SIG-M5 treated with dmso at 0.1 percent for 504 hours (cell line): ENCODE results near the gene SLU7.

Source experiments
- DNase-seq: peaks from one replicate; lab custom pipeline; 2025; ENCODE audit not compliant: unreplicated experiment; lab: John Stamatoyannopoulos, UW

SLU7 gene

DNA sequence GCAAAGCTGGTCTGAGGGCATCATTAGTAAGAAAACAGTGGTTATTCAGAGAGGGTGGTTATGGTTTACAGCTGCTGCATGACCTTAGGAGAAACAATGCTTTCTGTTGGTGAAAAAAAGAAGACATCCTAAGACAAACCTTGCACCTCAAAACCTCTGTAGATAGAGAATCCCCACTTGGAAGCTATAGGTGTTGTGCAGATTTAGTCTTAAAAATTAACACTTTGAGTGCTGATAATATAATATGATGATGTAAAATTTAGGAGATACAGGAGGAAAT, 1.4 kb upstream of the SLU7 start:
- DNase-seq = peak; percentile 12

DNA sequence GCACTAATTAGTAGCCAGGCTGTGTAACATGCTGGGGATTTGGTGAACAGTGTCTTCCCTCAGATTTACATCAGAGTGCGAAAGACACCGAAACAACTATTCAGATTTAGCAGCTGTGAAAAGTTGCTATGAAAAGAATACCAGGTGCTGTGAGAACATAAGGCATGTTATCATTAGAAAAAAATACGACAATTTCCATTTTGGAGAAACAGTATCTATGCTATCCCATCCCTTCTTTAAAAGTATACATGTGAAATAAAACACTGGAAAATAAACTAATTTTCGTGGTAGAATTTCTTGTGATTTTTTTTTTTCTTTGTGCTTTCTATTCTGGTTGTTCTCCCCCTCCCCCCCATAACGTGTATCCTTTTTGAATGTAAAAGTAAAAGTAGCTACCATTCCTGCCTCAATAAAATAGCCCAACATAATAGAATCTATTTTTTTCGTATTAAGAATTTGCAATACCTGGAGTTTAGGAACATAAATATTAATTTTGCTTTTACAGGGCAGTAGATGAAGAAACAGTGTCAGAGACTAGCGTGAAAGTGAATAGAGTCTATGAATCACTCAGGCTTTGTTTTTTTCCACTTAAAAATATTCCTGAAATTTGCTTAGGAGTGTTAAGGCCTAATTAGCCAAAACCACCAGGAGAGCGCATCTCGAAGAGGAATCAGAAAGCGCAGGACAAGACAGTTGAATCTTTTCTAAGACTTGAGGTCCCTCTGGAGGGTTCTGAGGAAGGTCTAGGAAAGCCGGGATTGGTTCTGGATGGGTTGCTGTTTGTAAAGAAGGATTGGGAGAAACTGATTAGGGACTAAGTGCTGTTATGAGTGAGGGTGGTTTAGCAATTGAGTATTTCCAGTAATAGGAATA, 813 bp upstream of the SLU7 start:
- no peak for DNase-seq

DNA sequence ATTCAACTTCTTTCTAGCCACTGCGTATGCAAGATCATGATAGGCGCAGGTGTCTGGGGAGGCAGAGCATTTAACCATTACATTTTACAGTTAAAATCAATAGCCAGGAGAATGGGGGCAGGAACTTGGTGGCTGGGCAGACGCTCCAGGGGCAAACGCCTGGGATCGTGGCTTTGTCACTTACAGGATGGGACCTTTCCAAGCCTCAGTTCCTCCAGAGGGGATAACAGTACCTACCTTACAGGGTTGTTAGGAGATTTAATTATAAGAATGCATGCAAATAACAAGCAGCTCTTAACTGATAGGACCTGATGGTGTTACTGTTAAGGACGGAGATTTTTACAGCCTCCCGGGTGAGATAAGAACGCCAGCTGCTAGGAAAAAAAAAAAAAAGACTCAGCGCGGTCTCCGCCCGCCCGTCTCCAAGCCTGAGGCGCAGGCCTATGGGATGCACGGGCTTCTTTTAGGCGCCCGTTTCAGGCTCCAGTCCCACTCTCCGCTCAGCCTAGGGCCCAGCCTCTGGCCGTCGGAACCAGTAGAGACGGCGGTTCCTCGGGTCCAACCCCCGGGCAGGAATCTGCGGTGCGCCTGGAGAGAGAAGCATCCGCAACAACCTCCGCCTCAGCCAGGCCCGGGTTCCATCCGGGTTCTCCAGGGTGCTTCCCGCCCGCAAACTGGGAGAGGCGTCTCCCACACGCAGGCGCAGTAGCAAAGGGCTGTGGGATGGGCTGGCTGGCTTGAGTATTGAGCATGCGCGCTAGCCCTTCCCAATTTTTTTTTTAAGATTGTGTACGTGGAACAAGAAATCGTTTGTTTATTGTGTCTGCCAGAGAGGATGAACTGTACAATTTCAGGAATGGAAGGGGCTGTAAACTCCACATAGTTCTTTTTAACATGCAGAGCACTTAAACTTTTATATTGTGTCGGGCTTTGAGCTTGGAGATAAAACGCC, 19.2 kb downstream of the SLU7 start, which contains the start of gene FAM200C:
Gene FAM200C (minus strand): TSS at position 653 of the 952 bp plus-strand sequence. CDS start 4,564 bp downstream, outside the sequence.
- DNase-seq = peak; percentile 91

DNA sequence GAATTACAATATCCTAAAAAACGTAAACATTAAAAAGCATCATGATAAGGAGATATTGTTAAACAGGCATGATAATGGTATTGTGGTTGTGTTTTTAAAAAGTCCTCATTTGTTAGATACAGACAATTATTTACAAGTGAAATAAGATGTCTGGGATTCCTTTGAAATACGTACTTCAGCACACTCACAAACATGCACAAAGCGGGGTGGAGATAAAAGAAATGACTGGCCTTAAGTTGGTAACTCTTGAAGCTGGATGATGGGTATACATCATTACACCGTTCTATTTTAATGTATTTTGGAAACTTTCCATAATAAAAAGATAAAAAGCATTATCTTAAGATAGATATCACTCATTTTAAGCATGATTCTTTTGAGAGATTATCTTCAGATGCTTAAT, 20.1 kb downstream of the SLU7 start:
- no peak for DNase-seq

DNA sequence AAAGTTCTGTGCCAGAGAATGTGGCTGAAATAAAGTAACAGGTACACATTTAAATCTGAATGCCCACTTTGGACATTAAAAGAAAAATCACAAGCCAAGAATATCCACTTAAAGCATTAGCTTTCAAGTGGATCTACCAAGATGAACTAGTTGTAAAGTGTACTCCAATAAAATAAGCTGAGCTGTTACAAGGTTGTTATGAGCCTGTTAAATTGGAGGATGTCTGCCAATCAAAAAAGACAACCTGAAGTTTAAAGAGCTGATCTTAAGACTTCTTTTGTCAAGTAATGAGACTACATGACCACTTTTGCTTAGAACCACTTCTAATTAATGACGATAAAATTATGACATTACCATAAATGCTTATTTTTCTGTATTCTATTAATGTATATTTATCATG, 21.4 kb downstream of the SLU7 start:
- DNase-seq = no peak

DNA sequence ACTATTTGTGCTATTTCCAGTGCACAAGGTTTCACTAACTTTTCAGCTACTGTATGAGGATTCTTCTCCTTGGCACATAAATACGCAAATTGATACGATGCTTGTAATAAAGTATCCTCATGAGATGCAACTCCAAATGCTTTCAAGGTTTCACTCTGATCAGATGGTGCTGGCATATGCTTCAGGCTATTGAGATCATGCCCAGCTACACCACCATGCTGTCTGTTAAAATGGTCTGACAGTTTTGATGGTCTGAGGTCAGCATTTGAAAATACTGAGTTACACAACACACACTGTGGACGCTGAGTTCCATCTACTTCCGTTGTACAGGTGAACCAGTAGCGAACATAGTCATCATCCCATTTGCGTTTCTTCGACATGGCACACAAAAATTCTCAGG, 23.8 kb downstream of the SLU7 start:
- DNase-seq = no peak

DNA sequence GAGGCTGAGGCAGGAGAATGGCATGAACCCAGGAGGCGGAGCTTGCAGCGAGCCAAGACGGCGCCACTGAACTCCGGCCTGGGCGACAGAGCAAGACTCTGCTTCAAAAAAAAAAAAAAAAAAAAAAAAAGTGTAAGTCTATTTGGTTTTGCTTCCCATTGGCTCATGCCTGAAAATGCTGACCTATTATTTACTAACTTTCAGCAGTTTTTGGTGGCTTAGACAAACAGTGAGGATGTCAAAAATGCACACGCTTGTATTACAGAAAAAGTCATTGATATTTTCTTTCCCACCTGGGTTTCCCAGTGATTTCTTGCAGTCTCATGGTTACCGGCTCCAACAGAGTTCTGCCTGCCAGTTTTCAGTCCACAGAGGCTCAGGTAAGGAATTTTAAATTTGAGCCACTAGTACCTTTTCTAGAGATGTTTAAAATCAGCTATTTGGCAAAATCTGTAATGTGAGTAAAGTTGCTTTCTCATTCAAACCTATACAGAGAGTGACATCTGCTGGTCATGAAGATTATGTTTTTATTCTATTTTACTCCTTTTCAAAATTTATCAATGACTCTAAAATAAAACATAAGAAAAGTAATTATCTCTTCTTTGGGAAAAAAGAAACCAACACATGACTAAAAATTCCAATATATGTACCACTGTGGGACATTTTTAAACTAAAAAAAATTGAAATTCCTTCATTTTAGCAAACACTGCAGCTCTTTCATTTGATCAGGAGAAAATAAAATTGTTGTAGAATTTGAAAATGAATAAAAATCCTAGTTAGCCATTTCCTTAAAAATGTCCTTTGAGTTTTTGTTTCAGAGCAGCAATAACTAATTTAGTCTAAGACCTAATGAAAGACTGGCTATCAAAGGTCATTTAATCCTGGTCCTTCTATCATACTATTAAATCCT, 27.8 kb downstream of the SLU7 start:
- peak; percentile 22 for DNase-seq

DNA sequence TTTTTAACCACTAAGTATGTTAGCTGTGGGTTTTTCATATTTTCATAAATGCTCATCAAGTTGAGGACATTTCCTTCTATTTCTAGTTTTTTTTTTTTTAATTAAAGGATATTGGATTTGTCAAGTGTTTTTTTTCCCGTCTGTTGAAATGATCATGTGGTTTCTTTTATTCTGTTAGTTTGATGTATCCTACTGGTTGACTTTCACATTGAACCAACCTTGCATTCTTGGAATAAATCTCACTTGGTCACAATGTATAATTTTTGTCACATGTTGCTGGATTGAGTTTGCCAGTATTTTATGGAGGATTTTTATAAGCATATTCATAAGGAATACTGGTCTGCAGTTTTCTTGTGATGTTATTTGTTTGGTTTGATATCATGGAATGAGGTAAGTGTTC, 31.4 kb downstream of the SLU7 start:
- no peak for DNase-seq

DNA sequence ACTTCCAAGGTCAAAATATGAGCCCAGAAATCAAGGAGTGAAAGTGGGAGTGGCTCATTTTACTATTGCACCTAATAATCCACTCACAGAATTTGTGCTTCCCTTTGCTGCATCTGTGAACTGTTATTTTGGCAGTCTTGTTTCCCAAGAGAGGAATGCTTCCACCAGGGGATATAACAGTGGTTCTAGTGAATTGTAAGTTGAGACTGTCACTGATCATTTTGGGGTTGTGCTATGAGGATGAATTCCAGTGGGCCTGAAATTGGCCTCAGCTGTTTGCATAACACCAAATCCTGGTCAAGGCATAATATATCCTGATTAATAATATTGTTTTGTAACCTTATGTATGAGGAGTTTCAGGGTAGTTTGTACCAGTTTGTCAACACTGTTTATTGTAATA, 33.4 kb downstream of the SLU7 start:
- DNase-seq = no peak

DNA sequence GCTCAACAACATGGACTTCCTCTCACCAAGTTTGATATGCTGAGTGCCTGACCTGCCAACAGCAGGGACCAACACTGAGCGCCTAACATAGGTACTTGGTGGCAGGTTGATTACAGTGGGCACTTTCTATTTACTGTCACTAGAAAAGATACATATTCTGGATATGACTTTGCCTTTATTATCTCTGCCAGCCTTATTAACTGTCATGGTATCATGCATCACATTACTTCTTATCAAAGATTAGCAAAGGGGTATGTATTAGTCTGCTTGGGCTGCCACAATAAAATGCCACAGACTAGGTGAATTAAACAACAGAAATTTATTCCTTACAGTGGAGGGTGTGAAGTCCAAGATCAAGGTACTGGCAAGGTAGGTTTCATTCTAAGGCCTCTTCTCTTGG, 34.2 kb downstream of the SLU7 start:
- DNase-seq = no peak

DNA sequence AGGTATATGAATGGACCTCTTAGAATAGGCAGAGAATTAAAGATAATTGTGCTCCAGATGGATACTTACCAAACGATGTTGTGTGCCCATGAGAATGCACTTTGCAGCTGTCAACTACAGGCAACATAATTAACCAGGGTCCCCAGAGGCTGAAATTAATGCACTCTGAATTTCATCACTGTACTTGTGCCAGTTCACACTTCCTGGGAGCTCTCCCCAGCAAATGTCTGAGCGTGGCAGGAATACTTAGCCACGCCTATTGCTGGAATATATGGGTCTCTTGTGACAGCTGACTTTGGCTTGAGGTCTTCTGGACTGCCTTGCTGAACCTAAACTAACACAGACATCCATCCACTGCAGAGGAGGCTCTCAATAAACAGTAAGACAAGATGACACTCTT, 36.5 kb downstream of the SLU7 start:
- no peak for DNase-seq

DNA sequence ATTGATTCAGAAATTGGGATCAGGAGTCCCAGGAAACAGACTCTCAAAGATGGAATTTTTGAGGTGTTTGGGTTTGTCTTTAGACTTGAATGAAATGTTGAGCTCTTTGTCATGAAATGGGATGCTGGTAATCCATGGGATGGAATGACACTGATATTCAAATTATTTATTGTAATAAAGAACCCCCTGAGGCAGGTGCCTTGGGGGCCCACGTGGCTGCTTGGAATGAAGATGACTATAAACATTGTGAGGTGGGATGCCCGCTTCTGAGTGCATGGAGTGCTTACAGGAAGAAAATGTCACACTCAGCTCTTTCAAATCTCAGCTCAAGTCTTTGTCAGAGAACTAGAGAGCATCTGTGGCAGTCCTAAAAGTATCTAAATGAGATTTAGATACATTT, 38.8 kb downstream of the SLU7 start:
- no peak for DNase-seq

DNA sequence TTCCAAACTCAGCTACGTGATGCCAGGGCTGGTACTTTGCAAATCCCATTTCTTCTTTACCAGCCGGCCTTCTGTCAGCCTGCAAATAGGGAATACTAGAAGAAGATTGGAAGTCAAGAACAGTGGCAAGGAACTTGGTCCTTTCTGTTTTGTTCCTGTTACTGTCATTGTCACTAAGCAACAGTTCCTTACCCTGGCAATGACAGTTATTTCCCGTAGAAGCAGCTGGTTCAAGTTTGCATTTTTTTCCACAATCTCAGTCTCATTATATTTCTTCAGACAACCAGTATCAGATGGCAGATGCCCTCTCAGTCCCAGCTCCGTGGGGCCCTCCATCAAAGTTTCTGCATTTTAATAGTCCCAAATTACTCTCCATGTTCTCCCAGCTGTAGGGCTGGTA, 39.4 kb downstream of the SLU7 start:
- no peak for DNase-seq

DNA sequence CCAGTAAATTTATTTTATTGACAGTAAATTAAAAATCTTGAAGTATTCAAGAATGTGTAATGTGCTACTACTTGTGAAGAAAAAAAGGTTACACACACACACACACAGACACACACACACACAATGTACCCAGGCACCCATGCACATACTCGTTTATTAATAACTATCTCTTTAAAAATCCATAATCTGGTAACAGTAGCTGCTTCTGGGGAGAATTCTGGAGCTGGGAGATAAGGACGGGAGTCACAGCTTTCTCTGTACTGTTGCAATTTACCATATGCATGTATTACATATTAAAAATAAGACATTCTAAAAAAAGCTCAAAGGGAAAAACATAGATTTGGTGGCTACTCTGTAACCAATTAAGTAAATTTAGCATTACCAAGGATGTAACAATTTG, 40.6 kb downstream of the SLU7 start:
- no peak for DNase-seq

DNA sequence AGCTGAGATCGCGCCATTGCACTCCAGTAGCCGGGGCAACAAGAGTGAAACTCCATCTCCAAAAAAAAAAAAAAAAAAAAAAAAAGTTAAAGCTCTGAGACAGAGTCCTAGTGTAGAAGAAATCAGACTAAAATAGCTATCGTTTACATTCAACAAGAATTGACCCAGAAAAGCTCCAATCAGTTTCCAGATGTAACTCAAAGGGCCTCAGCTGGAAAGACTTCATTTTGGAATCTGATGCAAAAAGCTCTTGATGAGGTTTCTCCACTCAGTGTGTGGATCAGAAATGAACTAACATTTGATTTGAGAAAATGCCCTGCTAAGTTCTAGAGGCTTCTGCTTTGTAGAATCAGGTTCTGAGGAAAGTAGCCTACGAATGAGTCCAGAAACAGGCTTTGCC, 41.2 kb downstream of the SLU7 start:
- DNase-seq = no peak

DNA sequence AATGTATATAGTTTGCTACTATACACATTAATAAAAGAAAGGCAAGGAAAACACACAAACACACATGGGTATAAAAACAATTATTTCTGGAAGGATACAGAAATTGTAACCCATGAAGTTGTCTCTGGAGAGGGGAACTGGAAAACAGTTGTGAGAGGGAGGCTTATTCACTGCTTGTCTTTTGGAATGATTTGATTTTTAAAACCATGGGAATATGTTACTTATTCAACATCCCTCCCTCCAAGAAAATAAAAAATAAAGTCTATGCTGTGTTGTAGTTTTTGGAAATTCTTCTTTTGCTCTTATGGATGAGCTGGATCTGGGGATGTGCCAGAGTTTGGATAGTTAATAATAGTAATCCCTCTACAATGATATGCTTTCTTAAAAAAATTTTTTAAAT, 42.5 kb downstream of the SLU7 start:
- DNase-seq = no peak

DNA sequence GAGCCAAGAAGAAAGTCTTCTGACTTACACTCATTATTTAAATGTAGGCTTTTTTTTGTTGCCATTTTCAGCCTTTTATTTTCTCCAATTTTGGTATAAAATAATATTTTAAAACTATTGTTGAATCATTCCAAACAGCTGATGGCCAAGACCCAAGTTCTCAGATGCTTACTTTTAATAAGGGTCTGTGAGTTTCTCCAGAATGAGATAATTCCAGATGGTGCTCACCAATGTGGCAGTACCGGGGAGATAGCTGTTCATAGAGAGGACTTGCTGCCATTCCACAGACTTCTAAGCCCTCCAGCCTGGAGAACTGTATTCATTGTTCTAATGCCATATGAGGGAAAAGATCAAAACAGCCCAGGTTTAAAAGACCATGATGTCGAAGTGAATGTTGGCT, 43.2 kb downstream of the SLU7 start:
- DNase-seq = no peak

DNA sequence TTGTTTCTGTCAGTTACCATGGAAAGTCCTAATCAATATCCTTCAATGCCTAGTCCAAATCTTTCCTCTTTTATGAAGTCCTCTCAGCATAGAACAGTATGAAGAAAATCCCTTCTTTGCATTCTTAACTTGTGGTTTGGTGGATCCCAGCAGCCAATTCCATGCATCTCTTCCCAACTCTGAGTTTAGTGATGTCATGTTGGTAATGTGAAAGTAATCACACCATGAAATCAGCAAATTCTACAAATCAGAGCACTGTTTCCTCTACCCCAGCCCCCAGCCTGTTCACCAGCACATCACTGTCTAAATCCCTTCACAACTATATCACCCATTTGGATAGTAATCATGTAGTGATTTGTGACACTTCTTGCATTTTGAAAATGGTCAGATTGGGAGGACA, 43.7 kb downstream of the SLU7 start:
- DNase-seq = no peak

DNA sequence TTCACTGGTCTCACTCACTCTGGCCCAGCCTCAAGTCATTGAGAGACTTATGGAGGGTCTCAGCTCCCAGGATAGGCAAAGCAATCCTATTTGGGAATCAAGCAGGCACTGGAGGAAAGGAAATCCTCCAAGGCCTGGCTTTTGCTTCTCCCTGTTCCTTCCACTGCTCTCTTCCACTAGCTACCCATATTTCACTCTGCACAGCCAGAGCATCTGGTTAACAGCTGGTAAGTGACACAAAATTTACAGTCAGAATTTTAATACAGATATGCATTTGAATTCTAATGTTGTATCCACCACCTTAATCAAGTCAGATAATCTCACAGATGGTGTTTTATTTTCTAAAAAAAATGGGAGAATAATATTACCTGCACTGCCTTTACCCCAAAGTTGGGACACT, 47.6 kb downstream of the SLU7 start:
- DNase-seq = no peak

DNA sequence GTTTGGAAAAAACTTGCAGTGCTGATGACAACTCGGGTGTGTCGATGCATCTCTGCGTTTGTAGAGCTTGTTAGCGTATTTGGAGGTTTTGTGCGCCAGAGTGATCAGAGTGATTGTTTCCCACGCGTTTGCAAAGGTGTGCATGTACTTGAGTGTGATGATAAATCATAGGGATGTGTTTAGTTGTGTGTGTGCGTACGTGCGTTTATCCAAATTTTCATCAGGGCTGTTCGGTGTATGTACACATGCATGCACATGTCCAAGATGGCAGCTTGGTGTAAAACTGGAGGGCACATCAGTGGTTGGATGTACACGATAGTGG, 48.2 kb downstream of the SLU7 start:
- DNase-seq = no peak

DNA sequence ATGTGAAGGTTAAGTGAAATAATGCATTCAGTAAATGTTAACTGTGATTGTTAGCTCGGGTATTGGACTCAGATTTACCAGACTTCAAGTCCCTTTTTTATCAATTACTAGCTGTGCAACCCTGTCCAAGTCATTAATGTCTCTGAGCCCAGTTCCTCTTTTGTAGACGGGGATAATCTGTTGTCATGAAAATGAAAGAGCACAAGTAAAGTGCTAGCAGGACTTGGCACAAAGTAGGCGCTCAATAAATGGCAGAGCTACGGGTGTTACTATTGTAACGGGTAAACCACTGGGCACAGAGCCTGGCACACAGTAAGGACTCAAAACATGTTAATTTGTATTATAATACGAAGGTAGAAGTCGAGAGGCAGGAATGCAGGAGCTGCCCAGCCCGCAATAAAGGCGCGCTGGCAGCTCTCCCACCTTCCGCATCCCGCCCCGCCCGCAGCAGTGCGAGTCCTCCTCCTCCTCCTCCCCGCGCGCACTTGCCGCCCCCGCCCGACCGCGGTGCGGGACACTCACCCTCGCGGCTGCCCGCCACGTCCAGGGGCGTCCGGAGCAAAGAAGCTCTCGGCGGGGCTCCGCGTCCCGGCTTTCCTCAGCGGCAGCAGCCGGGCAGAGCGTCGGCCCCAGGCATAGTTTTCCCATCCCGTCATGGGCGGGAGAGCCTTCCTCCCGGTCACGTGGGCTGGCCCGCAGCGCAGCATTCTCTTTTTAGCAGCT, 48.7 kb downstream of the SLU7 start, which contains the start of gene C1QTNF2:
Gene C1QTNF2 (minus strand): TSS at position 637 of the 723 bp plus-strand sequence. CDS start 15,615 bp downstream, outside the sequence.
- peak; percentile 13 for DNase-seq
